NT2/D1 (cell line): ENCODE results near the gene TBC1D22A.

ENCODE experiments used
- DNase-seq: peaks from one replicate; pipeline ENCODE4 v3.0.0-alpha.2; 2011; ENCODE audit warnings: low read depth, low spot score
- H3K27me3 ChIP-seq: 2 replicates; pipeline ENCODE4 v1.6.0; 2011; ENCODE audit warnings: mild to moderate bottlenecking; ENCODE audit not compliant: insufficient read length, insufficient read depth
- H3K36me3 ChIP-seq: 2 replicates; pipeline ENCODE4 v1.6.1; 2011; ENCODE audit warnings: mild to moderate bottlenecking, low read length, mixed read lengths; ENCODE audit not compliant: insufficient read depth, insufficient read length
- H3K4me1 ChIP-seq: 2 replicates; pipeline ENCODE4 v1.5.1; 2011; ENCODE audit not compliant: insufficient read depth, insufficient read length
- H3K4me3 ChIP-seq: 2 replicates; pipeline ENCODE4 v1.5.1; 2011; ENCODE audit warnings: low read depth; ENCODE audit not compliant: insufficient read length
- H3K9ac ChIP-seq: 2 replicates; pipeline ENCODE4 v1.6.0; 2011; ENCODE audit warnings: low read depth; ENCODE audit not compliant: insufficient read length
- H3K9me3 ChIP-seq: 2 replicates; pipeline ENCODE4 v1.5.1; 2011; ENCODE audit warnings: mild to moderate bottlenecking, low read length; ENCODE audit not compliant: insufficient read depth
- SUZ12 ChIP-seq: IDR thresholded peaks from 2 replicates; pipeline ENCODE4 v1.6.1; 2011; ENCODE audit not compliant: insufficient read length, insufficient read depth; ENCODE audit errors: extremely low read depth
- YY1 ChIP-seq: IDR thresholded peaks from 2 replicates; pipeline ENCODE4 v1.6.1; 2011; ENCODE audit not compliant: insufficient read length, insufficient read depth
- ZNF274 ChIP-seq: IDR thresholded peaks from 2 replicates; pipeline ENCODE4 v1.6.1; 2011; ENCODE audit warnings: mild to moderate bottlenecking, low read depth, low read length

TBC1D22A gene

GRCh38 chr22:46737976-46738646 is 24.3 kb upstream of the TBC1D22A start, which contains the start of gene CERK:
Gene CERK (minus strand): TSS chr22:46738252. CDS start chr22:46738148, 104 bp downstream.
- H3K4me1 ChIP-seq = peaks cover 16% of the 10 kb centered on the region
- no peak for DNase-seq
- TF ChIP-seq SUZ12 (no peak), YY1 (no peak), ZNF274 (no peak)
- peaks cover 11% of the 10 kb centered on the region for H3K36me3 ChIP-seq
- H3K9me3 ChIP-seq = no peaks in the 10 kb centered on the region
- peak within 1 kb of the TSS; percentile 79 for H3K9ac ChIP-seq
- peak within 1 kb of the TSS; percentile 67 for H3K4me3 ChIP-seq
- no peaks in the 10 kb centered on the region for H3K27me3 ChIP-seq

- no peaks in the 10 kb centered on the region for H3K27me3 ChIP-seq
- peak overlapping the region; percentile 43 for H3K4me3 ChIP-seq
- peak overlapping the region; percentile 74 for H3K9ac ChIP-seq
- no peak for DNase-seq
- H3K36me3 ChIP-seq = peaks cover 11% of the 10 kb centered on the region
- no peaks in the 10 kb centered on the region for H3K9me3 ChIP-seq
- TF ChIP-seq SUZ12 = no peak
- TF ChIP-seq ZNF274 = no peak
- TF ChIP-seq YY1 = no peak
- peaks cover 16% of the 10 kb centered on the region for H3K4me1 ChIP-seq
Observed at GRCh38 chr22:46738647-46739093, 23.8 kb upstream of the TBC1D22A start.

- H3K36me3 ChIP-seq = peaks cover 11% of the 10 kb centered on the region
- peaks cover 16% of the 10 kb centered on the region for H3K4me1 ChIP-seq
- TF ChIP-seq ZNF274 (no peak), SUZ12 (no peak), YY1 (no peak)
- DNase-seq = no peak
- no peaks in the 10 kb centered on the region for H3K9me3 ChIP-seq
- no peaks in the 10 kb centered on the region for H3K27me3 ChIP-seq
- peak overlapping the region; percentile 74 for H3K9ac ChIP-seq
- peak overlapping the region; percentile 43 for H3K4me3 ChIP-seq
Observed at GRCh38 chr22:46739094-46739870, 23.2 kb upstream of the TBC1D22A start.

- H3K4me1 ChIP-seq = peaks cover 14% of the 10 kb centered on the region
- TF ChIP-seq YY1 = no peak
- no peak for TF ChIP-seq ZNF274
- no peak for TF ChIP-seq SUZ12
- H3K9ac ChIP-seq = no peak overlapping the region
- no peaks in the 10 kb centered on the region for H3K27me3 ChIP-seq
- H3K4me3 ChIP-seq = no peak overlapping the region
- no peaks in the 10 kb centered on the region for H3K9me3 ChIP-seq
- H3K36me3 ChIP-seq = peaks cover 3% of the 10 kb centered on the region
- DNase-seq = no peak
Observed at GRCh38 chr22:46740910-46741780, 21.3 kb upstream of the TBC1D22A start.

- Histone ChIP-seq H3K9ac (no peak overlapping the region), H3K4me3 (no peak overlapping the region), H3K4me1 (peaks cover 10% of the 10 kb centered on the region), H3K9me3 (no peaks in the 10 kb centered on the region), H3K36me3 (no peaks in the 10 kb centered on the region), H3K27me3 (no peaks in the 10 kb centered on the region)
- DNase-seq = no peak
- TF ChIP-seq ZNF274 = no peak
- TF ChIP-seq SUZ12 = no peak
- TF ChIP-seq YY1 = no peak
Observed at GRCh38 chr22:46741974-46742519, 20.4 kb upstream of the TBC1D22A start.

- Histone ChIP-seq H3K4me3 (no peak overlapping the region), H3K27me3 (no peaks in the 10 kb centered on the region), H3K36me3 (no peaks in the 10 kb centered on the region), H3K4me1 (peaks cover 10% of the 10 kb centered on the region), H3K9ac (no peak overlapping the region), H3K9me3 (no peaks in the 10 kb centered on the region)
- no peak for DNase-seq
- TF ChIP-seq SUZ12 = no peak
Observed at GRCh38 chr22:46742576-46743221, 19.8 kb upstream of the TBC1D22A start.
